ENCODE data around the gene IMPA2.
"Not testable (repeated sequence)": the region's sequence is repeated elsewhere in the genome, so short reads cannot be mapped to it uniquely, and the experiment has no call there.

IMPA2 gene

DNA sequence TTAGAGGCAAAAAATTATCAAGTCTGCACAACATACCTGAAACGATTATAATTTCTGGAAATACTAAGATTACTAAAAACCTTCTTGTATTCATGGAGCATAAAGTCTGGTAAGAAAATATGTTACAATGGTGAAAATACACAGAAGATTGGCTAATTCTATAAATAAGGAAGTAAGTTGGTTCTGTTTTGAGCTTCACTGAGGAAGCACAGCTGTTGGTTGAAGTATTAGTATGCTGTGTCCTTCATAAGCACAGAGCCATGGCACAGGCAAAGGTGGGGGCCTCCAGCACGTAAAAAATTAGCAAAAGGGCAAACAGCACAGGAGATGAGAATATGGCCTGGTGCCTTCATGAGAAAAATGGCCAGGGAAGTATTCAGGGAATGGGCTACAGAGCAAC, 72.0 kb downstream of the IMPA2 start:
- DNase-seq = no peak

- no peak for DNase-seq
These were observed 75.0 kb downstream of the IMPA2 start for GRCh38 chr18:12056034-12056883.

- no peak for DNase-seq
These were observed 75.6 kb downstream of the IMPA2 start for GRCh38 chr18:12056884-12057402.

DNA sequence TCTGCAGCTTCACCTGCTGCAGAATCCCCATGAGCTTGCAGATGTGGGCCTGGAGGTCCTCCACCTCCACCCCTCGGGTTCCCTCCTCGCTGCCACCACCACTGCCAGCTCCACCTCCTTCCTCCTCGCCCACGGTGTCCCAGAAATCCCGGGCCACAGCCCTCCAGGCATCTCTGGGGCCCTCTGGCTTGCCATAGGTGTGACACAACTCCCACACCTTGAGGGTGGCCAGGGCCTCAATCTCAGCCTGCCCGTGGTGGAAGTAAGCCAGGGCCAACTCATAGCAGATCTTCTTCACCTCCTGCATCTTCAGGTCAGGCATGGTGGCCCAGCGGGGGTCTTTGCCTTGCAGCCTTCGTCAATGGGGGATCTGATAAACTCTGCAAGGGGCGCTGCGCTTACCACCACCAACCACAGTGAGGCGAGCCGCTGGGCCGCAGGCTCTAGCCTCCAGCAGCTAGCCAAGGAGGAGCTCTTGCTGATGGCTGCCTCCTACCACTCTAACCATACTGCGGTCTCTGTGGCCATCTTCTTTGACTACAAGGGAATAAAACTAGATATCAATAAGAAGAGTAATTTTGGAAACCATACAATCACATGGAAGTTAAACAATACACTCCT, 76.2 kb downstream of the IMPA2 start:
- no peak for DNase-seq

DNA sequence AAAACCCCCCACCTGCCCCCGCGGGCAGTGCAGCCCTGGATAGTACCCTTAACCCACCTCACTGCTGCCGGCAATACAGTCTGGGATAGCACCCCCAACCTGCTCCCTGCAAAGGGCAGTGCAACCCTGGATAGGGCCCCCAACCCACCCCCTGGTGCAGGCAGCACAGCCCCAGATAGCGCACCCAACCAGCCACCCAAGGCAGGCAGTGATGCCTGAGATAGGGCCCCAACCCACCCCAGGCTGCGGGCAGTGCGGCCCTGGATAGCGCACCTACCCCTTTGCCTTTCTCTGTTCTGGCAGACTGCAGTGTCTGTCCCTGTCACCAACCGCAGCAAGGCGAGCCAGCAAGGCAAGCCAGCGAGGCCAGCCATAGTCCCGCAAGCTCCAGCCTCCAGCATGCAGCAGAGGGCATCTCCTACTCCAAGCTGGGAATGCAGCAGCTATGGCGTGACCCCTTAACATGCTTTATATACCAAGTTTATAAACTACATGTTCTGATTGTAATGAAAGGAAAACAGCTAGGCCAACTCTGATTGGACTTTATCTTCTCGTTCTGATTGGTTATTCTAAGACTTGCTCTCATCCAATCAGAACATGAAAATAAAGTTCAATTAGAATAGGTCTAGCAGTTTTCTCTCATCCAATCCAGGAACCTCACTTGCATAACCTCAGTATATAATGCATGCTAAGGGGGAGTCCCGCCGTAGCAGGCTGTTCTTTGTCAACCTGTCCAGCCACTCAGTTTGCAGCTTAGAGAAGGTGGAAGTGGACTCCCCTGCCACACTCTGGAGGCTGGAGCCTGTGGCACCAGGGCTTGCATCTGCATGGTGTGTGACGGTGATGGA, 78.3 kb downstream of the IMPA2 start:
- no peak for DNase-seq

- DNase-seq = no peak
These were observed 79.0 kb downstream of the IMPA2 start for GRCh38 chr18:12060182-12060870.

DNA sequence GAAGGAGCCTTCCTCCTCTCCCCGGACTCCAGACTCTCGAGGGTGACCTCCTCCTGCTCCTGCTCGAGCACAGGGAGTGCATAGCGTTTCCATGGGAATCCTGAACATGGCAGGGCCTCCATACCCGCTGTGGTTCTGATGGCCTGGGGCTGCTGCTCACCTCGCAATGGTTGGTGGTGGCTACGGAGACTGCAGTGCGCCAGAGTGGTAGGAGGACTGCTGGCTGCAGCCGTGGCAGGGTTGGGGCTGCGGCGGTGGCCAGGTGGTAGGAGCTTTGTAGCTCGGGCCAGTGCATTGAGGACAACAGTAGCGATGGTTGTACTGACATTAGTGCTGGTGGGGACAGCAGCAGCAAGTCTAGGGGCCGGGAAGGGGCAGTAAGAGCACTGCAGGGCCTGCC, 80.4 kb downstream of the IMPA2 start:
- no peak for DNase-seq

DNA sequence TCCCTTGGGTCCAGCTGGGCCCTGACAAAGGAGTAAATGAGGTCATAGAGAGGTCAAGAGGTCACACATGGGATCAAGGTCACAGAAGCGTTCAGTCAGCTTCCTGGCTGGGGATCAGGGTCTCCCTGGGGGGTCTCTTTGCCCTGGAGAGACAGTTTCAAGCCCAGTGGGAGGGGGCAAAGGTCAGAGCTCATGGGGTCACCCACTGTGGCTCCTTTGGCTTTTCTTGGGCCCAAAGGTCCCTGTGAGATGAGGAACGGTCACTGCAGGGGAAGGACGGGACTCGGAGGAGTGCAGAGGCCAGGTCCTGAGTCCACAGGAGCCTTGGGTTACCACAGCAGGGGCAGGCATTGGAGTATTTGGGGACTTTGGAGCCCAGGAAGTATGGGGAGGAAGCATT, 81.7 kb downstream of the IMPA2 start:
- DNase-seq = no peak

GRCh38 chr18:12064086-12064763, 82.9 kb downstream of the IMPA2 start:
- DNase-seq = no peak

DNA sequence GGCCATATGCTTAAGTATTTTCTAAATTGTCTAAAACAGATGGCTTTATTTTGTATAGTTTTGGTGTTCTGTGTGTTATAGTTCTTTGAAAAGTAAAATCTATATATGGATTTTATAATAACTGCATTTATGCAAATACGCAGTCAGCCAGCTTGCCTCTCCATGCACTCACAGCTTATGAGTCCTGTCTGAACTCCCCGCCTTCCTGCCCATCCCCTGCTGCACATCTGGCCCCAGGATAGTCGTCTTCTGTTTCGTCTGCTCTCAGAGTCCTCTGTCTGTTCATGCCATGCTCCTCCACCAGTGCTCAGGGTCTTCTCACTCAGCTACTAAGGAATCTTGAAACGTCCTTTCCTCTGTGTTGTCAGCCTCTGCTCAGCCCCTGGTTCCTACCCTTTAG, 84.1 kb downstream of the IMPA2 start:
- no peak for DNase-seq

GRCh38 chr18:12066910-12067511, 85.7 kb downstream of the IMPA2 start:
- no peak for DNase-seq

DNA sequence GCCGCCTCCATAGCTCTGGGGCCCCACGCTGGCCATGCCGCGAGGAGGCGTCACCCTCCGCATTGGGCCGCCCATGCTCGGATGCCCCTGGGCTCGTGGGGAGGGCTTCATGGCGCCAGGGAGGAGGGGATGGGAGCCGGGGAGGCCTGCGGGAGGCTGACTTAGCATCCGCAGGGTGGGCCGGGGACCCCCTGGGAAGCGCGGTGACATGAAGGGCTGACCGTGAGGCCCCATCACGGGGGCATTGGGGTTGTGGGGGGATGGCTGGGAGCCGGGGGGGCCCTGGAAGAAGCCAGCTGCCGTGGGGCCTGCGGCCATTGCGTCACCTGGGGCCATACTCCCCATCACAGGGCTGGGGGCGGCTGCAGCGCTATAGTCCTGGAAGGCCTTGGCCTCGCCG, 86.4 kb downstream of the IMPA2 start:
- DNase-seq = no peak

DNA sequence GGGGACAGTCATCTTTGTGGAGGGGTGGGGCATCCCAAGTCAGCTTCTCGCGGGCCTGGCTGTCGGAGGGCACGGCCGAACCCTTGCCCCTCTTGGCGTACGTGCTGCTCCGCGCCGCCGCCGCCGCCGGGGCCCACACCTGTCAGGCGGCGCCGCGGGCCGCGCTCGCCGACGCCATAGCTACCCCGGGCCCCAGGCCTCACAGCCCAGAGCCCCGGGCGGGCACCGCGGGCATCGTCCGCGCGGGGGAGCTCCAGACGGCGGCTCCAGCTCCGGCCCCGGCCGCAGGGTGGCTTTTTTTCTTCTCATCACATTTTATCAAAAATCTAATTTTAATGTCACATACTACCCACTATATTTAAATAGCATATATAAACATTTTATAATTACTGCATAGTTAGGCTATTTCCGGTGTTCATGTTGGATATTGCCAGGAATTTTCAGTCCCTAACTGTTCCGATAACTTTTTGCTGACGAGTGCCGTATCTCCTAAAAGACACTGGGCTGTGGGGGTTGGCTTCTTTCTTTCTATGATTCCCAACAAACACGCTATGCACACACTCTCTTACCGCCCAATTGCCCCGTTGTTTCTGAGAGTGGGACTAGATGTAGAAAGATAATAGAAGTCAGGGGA, 87.1 kb downstream of the IMPA2 start:
- DNase-seq = not testable (repeated sequence)

GRCh38 chr18:12068950-12069320, 87.6 kb downstream of the IMPA2 start:
- DNase-seq = no peak

- DNase-seq = not testable (repeated sequence)
These were observed 89.8 kb downstream of the IMPA2 start for GRCh38 chr18:12071066-12071465.

DNA sequence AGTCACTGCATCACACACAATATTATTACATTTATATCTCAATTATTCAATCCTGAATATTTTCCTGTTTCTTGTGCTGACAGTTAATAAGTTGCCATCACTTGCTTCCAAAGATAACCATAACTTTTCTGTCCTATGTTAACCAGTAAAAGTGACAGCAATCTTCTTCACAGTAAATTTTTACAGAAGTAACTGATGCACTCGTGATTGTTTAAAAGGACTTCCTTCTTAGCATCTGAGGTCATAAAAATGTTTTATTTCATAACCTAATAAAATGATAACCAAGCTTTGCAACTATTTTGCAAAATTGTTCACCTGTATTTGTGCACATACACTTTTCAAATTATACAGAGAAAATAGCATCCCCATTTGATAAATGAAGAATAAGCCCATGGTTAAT, 91.7 kb downstream of the IMPA2 start:
- DNase-seq = no peak

GRCh38 chr18:12074736-12075135, 93.4 kb downstream of the IMPA2 start:
- DNase-seq = no peak

- no peak for DNase-seq
These were observed 95.3 kb downstream of the IMPA2 start for GRCh38 chr18:12076424-12077140.

DNA sequence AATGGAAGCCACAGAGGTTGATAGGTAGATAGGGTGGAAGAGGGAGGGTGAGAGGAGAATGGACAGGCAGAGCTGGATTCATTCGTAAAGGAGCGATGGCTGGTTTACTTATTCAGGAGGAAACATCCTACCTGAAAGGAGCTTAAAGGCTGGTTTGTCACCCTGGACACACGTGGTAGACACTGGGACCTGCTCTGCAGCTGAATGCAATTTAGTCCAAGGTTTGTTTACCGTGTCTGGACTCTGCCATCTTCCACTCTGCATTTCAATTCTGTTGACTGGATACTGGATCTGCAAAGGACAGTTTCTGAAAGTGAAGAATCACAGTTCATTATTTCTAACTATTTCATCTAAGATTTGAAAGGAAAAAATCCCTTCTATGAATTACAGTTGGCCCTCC, 96.7 kb downstream of the IMPA2 start:
- not testable (repeated sequence) for DNase-seq

DNA sequence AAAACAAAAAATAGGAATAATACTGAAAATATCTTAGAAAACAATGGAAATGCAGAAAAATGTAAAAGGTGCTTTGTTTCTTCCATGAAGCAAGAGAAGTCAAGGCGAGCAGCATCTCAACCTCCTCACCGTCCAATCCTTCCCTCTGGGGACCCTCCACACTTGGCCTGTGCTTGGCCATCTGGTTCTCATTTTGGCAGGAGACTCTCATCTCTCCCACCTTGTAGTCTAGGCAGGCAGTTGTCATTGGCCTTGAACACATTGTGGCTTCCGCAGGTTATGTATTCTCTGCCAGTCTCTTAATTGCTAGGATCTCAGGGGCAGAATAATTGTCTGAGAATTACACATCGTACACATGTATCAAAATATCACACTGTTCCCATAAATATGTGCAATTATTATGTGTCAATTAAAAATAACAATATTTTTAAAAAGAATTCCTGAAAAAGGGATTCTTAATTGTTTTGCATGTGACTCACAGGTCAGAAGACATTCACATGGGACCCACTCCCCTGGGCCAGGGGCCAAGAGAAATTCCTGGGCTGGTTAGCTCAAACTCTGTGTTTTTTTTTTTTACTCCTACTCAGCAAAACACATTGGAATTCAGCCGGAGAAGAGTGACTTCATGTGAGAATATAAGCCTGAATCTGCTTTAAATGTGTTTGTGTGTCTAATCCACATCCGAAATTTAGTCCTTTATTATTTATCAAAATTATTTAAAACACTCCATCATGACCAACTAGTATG, 98.4 kb downstream of the IMPA2 start:
- no peak for DNase-seq

Measured in cortex of kidney (tissue), 1 donor.